GM13977 (cell line): ENCODE measurements around the gene STK35.

Experiments used
- DNase-seq: peaks from one replicate; pipeline ENCODE4 v3.0.0; 2012; ENCODE audit warnings: low spot score
- CTCF ChIP-seq: IDR thresholded peaks from 2 replicates; pipeline ENCODE4 v1.5.1; 2012; ENCODE audit warnings: mild to moderate bottlenecking, control low read depth; ENCODE audit not compliant: insufficient read depth; ENCODE audit errors: extremely low read depth, missing control alignments
- in situ Hi-C: fragments of 300-500 bp; cut with MboI; formaldehyde crosslinking; loops from one replicate; pipeline ENCODE4 v1.12.0; 2022; ENCODE audit warnings: low sequenced_read_pairs, low pct_unique_long_range_greater_than_20kb, mixed read lengths, inconsistent platforms; ENCODE audit not compliant: unreplicated experiment

The STK35 gene

GRCh38 chr20:2152317-2152716 lies 50.7 kb downstream of the STK35 start:
- no peak for TF ChIP-seq CTCF
- DNase-seq: no peak
- in situ Hi-C loops: loop anchor here (25.0 kb wide), 1 partner anchor 365 kb away; no protein-coding TSS in a partner anchor

DNA sequence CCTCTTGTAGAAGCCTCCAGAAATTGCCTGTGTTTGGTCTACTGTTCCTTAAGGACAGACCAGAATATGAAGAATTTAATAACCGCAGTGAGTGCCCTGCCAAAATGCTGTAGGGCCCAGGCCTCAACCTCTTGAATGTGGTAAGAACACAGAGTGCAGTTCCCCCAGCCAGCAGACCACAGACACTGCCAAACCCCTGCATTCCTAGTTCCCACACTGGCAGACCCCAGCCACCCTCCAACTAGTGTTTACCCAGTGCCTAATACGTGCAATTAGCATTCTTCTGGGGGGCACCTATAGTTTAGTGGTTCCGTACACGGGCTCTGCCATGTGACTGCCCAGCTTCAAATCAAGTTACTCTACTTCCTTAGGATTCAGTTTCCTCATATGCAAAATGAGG lies 51.7 kb downstream of the STK35 start:
- no peak for TF ChIP-seq CTCF
- in situ Hi-C loops: loop anchor here (25.0 kb wide), 1 partner anchor 366 kb away; no protein-coding TSS in a partner anchor
- no peak for DNase-seq

DNA sequence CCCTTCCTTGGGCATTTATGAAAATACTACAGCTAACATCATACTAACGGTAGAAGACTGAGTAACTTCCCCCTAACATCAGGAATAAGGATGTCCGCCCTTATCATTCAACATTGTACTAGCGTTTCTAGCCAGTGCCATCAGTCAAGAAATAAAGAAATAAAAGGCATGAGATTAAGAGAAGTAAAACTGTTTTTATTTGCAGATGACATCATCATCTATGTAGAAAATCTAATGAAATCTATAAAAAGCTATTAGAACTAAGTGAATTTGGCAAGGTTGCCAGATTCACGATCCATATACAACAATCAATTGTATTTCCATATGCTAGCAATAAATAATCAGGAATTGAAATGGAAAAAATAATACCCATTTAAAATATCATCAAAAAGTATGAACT lies 54.6 kb downstream of the STK35 start:
- no peak for DNase-seq
- no peak for TF ChIP-seq CTCF
- in situ Hi-C loops: loop anchor here (25.0 kb wide), 1 partner anchor 369 kb away; no protein-coding TSS in a partner anchor

DNA sequence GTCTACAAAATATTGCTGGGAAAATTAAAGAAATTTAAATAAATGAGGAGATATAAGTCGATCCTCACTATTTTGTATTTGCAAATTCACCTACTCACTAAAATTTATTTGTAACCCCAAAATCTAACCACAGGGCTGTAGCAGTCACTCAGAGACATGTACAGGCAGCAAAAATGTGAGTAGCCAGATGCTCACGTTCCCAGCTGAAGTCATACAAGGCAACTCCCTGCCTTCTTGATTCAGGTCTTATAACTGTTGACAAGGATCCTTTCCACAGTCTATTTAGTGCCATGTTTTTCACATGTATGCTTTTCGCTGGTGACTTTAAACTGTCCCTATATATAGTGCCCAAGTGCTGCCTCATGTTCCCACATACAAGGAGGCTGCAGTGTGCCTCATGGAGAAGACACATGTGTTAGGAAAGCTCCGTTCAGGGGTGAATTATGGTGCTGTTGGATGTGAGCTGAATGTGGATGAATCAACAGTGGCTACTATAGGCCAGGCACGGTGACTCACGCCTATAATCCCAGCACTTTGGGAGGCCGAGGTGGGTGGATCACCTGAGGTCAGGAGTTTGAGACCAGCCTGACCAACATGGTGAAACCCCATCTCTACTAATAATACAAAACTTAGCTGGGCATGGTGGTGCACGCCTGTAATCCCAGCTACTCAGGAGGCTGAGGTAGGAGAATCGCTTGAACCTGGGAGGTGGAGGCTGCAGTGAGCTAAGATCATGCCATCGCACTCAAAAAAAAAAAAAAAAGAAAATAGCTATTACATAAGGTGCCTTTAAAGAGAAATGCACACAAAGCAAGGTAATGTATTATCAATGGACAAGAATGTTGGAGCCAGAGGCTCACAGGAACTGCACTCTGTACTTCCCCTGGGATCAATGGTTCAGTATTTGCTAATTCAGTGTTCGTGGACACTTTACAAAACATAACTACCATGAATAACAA lies 55.3 kb downstream of the STK35 start:
- no peak for DNase-seq
- in situ Hi-C loops: loop anchor here (25.0 kb wide), 1 partner anchor 370 kb away; no protein-coding TSS in a partner anchor
- no peak for TF ChIP-seq CTCF

DNA sequence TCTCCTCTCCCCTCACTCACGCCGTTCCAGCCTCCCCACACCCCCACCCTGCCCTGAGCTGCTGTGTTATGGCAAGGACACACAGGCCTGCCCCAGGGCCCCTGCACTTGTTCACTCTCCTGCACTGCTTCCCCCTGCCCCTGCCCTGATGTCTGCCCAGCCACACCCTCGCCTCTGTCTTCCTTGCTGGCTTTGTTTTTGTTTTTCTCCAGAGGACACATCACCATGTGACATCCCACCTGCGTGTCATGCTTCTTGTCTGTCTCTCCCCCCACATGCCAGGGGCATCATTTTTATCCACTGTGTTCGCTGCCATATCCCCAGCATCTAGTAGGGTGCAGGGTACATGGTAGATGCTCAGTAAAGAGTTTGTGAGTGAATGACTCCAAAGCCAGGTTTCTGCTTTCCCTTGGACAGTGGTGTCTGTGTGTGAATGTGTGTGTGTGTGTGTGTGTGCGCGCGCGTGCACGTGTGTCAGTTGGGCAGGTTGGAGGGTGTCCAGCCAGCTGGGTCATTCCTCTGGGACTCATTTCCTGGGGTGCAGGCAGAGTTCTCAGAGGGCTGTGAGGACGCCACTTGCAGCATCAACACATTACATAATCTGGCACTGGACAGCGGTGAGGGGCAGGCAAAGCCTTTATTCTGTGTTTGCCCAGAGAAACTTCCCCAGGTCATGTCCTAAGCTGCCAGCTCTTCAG lies 60.6 kb downstream of the STK35 start:
- in situ Hi-C loops: loop anchor here (25.0 kb wide), 1 partner anchor 375 kb away; no protein-coding TSS in a partner anchor
- no peak for TF ChIP-seq CTCF
- no peak for DNase-seq

GRCh38 chr20:2162823-2163166 lies 61.2 kb downstream of the STK35 start:
- in situ Hi-C loops: loop anchor here (25.0 kb wide), 1 partner anchor 375 kb away; no protein-coding TSS in a partner anchor
- DNase-seq: no peak
- no peak for TF ChIP-seq CTCF
